Retinal pigment epithelial cell (primary cell): ENCODE data around the gene KIAA1328.

Source experiments
- DNase-seq: peaks from one replicate; pipeline ENCODE4 v3.0.0-alpha.2; 2010; ENCODE audit warnings: low read depth
- H3K4me3 ChIP-seq: 2 replicates; pipeline ENCODE4 v1.5.1; 2011; ENCODE audit warnings: mild to moderate bottlenecking, low read length, control low read depth, moderate library complexity
- CTCF ChIP-seq: conservative IDR thresholded peaks from 2 replicates; pipeline ENCODE4 v1.5.1; 2011; ENCODE audit warnings: low read depth, low read length, control low read depth, inconsistent platforms

The KIAA1328 gene

GRCh38 chr18:36821681-36822080, 7.2 kb upstream of the KIAA1328 start:
- H3K4me3 ChIP-seq = no peak overlapping the region
- DNase-seq = no peak
- TF ChIP-seq CTCF = no peak

- no peak overlapping the region for H3K4me3 ChIP-seq
- DNase-seq = no peak
- no peak for TF ChIP-seq CTCF
These were observed 3.4 kb upstream of the KIAA1328 start for GRCh38 chr18:36825526-36825925.

DNA sequence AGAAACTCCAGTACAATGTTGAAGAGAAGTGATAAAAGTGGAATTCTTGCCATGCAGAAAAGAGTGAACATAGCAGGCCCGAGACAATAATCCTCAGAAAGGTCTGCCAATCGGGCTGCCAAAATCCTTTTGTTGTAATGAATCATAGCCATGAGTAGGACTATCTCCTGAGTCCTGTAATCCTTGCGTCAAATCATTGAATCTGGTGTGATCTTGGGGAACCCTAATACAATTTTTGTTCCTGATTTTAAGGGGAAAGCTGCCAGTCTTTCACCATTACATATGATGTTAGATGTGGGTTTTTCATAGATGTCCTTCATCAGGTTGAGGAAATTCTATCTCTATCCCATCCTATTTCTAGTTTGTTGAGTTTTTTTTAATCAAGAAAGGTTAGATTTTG, 2.4 kb upstream of the KIAA1328 start:
- no peak for DNase-seq
- no peak for TF ChIP-seq CTCF
- H3K4me3 ChIP-seq = no peak overlapping the region

DNA sequence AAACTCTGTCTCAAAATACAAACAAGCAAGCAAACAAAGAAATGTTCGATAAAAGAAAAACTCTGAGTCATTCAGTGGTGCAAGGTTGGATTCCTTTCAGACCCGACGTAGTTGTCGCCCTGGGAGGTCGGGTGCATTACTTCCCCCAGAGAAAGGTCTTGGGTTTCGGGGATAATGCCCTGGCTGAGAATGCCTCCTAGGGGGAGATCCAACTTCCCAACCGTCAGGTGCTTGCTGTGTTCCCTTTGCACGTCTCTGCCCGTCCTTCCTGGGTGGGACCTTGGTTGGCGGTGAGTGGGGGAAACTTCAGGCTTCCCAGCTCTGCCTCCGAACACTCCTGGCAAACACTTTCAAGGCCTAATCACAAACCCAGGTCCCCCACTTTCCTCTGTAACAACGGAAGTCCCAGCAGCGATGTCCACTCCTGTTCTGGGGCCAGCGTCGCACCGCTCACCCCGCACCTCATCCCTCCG, 734 bp upstream of the KIAA1328 start:
- peak overlapping the region; percentile 83 for H3K4me3 ChIP-seq
- DNase-seq = no peak
- TF ChIP-seq CTCF = no peak

DNA sequence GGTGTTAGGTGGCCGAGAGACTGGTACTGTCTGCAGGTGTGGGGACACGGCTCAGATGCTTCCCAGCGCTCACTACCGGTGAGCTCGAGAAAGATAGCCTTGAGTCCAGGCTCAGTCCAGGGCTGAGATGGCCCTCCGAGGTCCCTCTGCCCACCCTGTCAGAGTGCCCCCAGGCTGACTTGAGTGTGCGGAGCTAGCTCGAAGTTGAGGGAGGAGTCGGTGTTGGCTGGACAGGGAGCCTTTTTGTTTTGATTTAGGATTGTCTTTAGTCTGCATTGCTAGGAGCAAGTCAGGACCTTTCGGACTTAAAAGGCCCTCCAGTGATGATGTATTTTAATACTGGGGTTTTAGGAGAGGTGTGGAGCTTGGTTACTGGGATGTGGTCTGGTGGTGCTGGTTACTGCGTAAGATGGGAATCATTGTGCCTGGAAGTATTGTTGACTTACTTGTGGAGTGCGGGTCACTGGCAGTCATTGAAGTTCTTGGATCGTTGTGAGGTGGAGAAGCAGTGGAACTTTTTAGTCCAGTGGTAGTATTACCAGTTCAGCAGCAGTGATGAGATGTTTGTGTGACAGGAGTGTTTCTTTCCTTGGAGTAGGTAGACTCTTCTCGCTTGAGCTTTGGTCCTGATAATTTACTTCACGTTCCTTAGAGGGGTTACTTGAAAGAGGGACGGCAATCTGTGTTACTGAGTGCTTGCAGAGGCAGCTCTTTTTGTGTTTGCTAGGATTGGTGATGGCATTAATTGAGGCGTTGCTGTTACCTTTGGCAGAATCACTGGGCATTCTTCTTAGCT, 633 bp downstream of the KIAA1328 start:
- no peak for TF ChIP-seq CTCF
- no peak for DNase-seq
- H3K4me3 ChIP-seq = peak overlapping the region; percentile 83

DNA sequence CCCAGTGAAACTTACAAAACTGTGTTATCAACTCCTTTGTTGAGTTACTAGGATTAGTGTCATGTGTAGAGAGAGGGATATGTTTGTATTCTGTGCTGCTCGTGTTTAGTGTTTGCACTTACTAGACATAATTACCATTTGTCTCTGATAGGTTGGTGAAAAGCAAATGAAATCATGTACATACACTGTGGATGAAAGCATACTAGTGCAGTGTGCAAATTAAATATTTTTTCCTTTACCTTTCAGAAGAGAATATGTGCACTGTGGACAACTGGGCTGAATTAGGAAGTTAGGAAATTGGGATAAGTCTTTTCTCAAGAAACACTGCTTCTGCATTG, 1.2 kb downstream of the KIAA1328 start:
- TF ChIP-seq CTCF = no peak
- peak overlapping the region; percentile 83 for H3K4me3 ChIP-seq
- no peak for DNase-seq

DNA sequence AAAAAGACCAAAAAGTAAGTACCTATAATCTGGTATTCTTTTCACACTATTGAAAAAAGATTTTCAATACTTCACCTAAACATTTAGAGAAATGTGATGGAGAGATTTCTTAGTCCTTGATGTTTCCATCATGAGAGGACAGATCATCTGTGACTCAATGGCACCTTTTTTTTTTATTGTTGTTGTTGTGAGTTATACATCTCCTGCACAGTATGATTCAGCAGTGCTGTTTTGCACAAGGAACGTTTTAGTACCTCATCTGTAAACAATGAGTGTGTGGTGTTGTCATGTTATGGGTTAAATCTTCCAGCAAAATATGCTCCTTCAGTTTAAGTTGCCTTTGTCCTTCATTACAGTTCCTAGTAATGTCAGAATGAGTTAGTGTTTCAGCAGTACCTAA, 2.2 kb downstream of the KIAA1328 start:
- no peak for DNase-seq
- no peak for TF ChIP-seq CTCF
- H3K4me3 ChIP-seq = no peak overlapping the region
